NCI-H2196 treated with DMSO at 0.1 percent for 48 hours (cell line): ENCODE measurements around the gene GALC.
A peak's percentile ranks its signal among the peaks of the same experiment; 100 is the strongest.

Source experiments
- DNase-seq: peaks from one replicate; lab custom pipeline; 2025; ENCODE audit not compliant: unreplicated experiment; lab: John Stamatoyannopoulos, UW

The GALC gene

GRCh38 chr14:87960013-87960787 is 32.8 kb downstream of the GALC start:
- no peak for DNase-seq

GRCh38 chr14:87955501-87955900 is 37.5 kb downstream of the GALC start:
- DNase-seq: no peak

GRCh38 chr14:87952307-87953094 is 40.5 kb downstream of the GALC start:
- DNase-seq: no peak

DNA sequence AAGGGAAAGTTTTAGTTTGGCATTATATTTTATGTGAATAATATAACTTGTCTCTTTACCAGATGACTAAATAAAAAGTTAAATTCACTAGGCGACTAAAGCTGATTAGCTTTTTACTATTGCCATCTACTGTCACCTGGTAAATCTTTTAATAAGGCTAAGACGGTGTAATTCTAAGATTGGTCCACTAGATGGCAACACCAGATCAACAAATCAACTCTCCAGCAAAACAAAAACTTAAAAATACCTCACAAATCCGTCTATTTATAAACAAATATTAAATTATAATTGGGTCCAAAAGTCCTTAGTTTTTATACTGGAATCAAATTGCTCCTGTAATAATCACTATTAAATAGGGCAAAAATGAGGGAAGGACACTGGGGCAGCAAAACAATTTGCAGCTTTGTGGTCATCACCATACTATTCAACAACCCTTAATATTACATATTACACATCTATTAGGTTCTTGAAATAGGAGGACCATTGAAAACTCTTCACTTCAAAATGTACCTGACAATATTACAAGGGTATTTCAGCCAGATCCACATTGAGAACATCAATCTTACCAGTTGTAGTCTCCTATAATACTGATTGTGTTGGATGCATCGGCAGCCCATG is 47.9 kb downstream of the GALC start:
- no peak for DNase-seq

DNA sequence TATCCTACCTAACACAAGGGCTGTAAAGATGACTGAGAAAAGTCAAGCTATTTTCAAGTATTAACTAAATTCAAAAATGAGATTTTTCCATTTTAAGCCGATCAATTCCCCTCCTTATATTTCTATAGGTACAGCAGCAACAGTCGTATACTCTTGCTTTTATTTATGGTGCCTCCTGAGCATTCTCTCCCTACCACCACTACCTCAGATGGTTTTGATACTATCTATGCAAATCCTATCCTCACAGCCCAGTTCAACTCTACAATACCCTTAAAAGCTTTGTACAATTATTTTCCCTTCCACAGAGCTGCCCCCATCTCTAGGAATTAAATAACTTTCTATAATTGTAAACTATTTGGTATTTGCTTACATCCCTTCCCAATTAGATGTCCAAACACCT is 52.1 kb downstream of the GALC start:
- no peak for DNase-seq

- DNase-seq: no peak
Measured at GRCh38 chr14:87940382-87940781, 52.6 kb downstream of the GALC start.

- no peak for DNase-seq
Measured at GRCh38 chr14:87935886-87936285, 57.1 kb downstream of the GALC start.

DNA sequence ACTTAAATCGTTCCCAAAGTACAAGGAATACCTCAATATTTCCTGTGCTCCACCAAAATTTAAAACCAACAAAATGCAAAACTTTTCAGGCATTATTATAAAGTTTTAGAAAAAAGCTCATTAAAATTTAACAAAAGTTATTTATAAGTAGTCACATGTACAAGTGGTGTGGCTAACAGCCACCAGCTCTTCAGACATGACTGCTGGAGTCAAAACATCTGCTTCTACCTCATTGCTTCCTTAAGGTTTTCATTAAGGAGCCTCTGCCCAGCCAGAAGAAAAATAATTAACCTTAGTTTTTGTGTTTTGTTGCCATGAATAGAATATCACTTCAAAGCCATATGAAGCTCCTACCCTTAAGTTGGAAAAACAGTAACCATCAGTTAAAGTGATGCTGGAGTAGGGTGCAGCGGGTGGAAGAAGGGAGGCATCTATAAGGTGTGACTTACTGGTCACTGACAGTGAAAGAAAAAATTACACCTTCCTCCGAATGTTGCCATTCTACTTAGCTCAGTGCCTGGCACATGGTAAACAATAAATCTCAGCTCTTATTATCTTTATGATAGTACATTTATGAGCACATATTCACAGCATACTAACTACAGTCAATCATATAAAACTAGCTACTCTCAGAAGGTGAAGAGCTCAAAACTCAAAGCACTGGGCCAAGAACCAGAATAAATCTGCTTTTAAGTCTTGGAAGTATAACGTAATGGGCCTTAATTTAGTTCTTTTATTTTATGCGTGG is 57.7 kb downstream of the GALC start:
- DNase-seq: no peak

- DNase-seq: no peak
Measured at GRCh38 chr14:87934185-87934584, 58.8 kb downstream of the GALC start.

DNA sequence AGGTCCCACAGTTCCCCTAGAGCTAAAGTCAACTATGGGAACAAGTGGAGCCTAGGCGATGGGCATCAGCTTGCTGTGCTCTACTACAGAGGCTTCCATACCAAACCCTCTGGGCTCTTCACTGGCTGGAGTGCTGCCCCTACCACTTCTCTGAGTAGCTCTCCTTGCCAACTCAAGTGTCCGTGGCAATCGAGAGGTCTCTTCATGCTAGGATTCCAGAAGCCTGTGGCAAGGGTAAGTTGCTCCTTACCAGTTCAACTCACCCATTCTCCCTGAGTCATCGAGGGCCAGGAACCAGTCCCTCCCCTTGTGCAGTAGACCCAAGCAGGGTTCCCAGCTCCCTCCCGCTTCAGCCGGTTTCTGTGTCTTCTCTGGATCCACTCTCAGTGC is 76.1 kb downstream of the GALC start:
- no peak for DNase-seq

DNA sequence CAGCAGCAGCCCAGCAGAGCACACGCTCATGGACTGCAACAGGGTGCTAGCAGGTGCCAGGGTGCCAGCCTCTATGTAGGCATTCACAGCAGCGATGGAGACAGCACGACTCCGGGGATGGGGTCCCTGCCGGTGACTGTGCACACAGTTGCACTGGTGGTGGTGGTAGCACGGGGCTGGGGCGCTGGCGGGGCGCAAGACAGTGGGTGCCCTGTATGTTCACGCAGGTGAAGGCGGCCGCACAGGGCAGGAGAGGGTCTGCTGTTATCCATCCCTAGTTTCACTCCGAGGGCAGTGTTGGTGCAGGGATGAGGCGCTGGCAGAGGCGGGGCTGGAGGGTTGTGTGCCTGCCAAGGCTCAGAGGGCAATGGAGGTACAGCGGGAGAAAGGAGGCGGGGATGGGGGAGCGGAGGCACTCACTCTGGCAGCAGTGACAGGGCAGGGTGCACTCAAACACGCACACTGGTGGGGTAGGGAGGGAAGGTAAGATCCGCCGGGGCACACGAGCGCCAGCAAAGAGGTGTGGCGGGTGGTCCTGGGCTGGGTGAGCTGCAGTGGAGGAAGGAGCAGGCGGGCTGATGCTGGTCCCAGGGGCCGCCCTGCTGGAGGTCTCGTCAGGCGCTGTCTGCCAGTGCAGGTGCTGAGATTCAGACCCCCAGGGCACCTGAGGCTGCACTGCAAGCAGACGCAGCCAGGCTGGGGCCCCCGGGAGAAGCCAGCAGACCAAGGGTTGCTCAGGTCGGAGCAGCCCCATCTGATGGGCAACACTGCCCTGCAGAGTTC is 76.7 kb downstream of the GALC start:
- DNase-seq: no peak

- DNase-seq: no peak
Measured at GRCh38 chr14:87908550-87908949, 84.4 kb downstream of the GALC start.

- DNase-seq: no peak
Measured at GRCh38 chr14:87901652-87902051, 91.3 kb downstream of the GALC start.

GRCh38 chr14:87901236-87901635 is 91.7 kb downstream of the GALC start:
- DNase-seq: no peak

- no peak for DNase-seq
Measured at GRCh38 chr14:87899228-87899627, 93.8 kb downstream of the GALC start.

DNA sequence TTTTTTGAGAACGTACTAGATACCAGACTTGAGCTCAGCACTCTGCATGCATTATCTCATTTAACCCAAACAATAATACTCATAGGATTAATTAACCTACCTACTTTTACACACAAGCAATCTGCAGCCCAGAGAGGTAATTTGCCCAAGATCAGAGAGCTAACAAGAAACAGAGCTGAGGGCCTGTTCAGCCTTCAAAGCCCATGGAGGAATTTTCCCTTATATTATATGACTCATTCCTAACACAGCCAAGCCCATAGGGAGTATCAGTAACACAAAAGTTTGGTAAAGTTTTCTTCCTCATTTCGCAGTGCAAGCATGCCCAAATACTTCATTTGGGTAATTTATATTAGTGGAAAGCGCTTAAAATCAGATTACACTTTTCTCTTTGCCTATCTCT is 94.7 kb downstream of the GALC start:
- DNase-seq: no peak

DNA sequence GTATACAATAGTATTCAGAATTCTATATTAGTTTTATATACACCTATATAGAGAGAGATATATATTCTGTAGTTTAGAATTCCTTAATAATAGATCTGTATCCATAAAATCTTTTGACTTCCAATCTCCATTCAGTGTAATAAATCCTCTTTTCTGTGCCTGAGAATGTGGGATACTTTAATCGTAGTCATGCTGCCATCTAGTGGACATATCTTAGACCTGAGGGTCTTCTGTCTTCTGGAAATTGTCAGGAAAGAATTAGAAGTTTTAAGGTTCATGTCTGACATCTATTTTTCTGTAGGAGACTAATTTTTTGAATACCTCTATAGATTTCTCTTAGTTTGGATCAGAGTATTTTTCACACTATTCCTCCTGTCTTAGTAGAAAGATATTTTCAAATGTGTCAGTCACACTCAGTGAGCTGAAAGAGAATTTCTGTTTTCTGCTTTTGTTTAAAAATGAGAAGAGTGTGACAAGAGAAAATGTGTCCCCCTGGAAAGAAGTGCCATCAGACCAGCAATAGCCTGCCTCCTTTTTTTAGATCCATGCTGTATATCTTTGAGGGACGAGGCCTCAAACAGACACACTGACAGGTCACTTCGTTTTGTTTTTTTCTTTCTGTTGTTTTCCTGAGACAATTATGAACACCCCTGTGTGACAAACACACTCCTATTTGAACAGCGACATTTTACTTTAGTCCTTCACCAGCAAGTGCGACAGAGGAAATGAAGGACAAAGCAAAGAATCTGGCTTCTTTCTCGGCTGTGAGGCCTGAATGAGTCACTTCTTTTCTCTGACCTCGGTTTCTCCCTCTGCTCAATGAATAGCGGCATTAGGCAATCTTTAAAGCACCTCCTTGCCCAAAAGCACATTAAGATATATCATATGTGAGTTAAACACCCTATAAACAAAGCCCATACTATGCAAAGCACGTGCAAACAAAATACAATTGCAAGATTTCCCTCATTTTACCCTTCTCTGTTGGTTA is 96.3 kb downstream of the GALC start:
- DNase-seq: peak; percentile 0

DNA sequence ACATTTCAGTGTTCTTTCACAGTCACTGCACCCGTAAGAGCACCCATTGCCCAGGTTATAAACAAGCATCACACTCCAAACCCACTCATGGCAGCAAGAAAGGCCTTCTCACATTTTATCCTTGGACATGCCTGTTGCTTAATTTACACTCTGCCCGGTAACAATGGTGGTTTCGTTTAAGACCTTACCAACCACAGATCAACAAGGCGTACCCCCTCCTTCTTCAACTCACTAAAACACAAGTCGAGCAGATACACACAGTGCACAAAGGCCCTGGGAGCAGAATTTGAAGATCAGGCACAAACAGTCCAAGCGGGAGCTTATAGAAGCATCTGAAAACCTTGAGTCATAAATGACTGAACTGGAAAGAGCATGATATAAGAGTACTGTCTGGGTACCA is 98.1 kb downstream of the GALC start:
- DNase-seq: no peak

- no peak for DNase-seq
Measured at GRCh38 chr14:87892763-87893162, 100.2 kb downstream of the GALC start.
